Cardiac fibroblast (primary cell): ENCODE measurements around the gene ARHGAP8.

Experiments
- DNase-seq, 2 donors: peaks; one replicate each; pipeline versions ENCODE4 v3.0.0 to v3.0.0-alpha.2; 2010; ENCODE audit warnings: low read depth in 2 of 2
- H3K4me3 ChIP-seq, 2 donors: replicated peaks in 1 of 2; 1 replicate in 1 of 2; 2 replicates in 1 of 2; pipeline ENCODE4 v1.5.1; 2011; ENCODE audit warnings: low read depth in 2 of 2, low read length in 2 of 2, mild to moderate bottlenecking in 2 of 2, moderate library complexity in 1 of 2
- CTCF ChIP-seq: IDR thresholded peaks from one replicate; pipeline ENCODE4 v1.5.1; 2011; ENCODE audit warnings: low read depth, mild to moderate bottlenecking, low read length, inconsistent platforms

Gene ARHGAP8

GRCh38 chr22:44786610-44787009 is 34.2 kb downstream of the ARHGAP8 start:
- TF ChIP-seq CTCF = no peak
- H3K4me3 ChIP-seq = no peak overlapping the region
- no peak for DNase-seq

- H3K4me3 ChIP-seq = no peak overlapping the region
- TF ChIP-seq CTCF = no peak
- no peak for DNase-seq
These were observed 35.5 kb downstream of the ARHGAP8 start for GRCh38 chr22:44787832-44788231.

- H3K4me3 ChIP-seq = no peak overlapping the region
- DNase-seq = no peak
- no peak for TF ChIP-seq CTCF
These were observed 40.7 kb downstream of the ARHGAP8 start for GRCh38 chr22:44793106-44793505.

- no peak for TF ChIP-seq CTCF
- no peak for DNase-seq
- H3K4me3 ChIP-seq = no peak overlapping the region
These were observed 41.3 kb downstream of the ARHGAP8 start for GRCh38 chr22:44793506-44794172.

- no peak for DNase-seq
- no peak overlapping the region for H3K4me3 ChIP-seq
- TF ChIP-seq CTCF = no peak
These were observed 43.6 kb downstream of the ARHGAP8 start for GRCh38 chr22:44795701-44796630.

- no peak for DNase-seq
- H3K4me3 ChIP-seq = no peak overlapping the region
- TF ChIP-seq CTCF = no peak
These were observed 44.9 kb downstream of the ARHGAP8 start for GRCh38 chr22:44797181-44797725.
